ENCODE results near the gene ODF4. TPM values are rescaled to one million over a fixed set of nuclear protein-coding genes. Genes with fewer than 3 reads are reported as not detected.

ODF4 gene
- not detected in 2 replicates for total RNA-seq (2014; rRNA removed; shearing (Covaris generic))

GRCh38 chr17:8339540-8339939, at the start of gene ODF4:
Gene ODF4, plus strand, starts transcription at chr17:8339840. Its CDS starts 212 bp downstream, at chr17:8340052.

GRCh38 chr17:8376271-8377067, 36.8 kb downstream of the ODF4 start, which contains the start of gene KRABD2:
Gene KRABD2, minus strand, starts transcription at chr17:8376704.

GRCh38 chr17:8383143-8383822, 43.6 kb downstream of the ODF4 start, which contains the start of gene RPL26:
Gene RPL26, minus strand, starts transcription at chr17:8383193. Its CDS starts 883 bp downstream, at chr17:8382310.

Small RNAs within 50 kb of the gene (small RNA-seq; reads per million reads assigned to genes)
- gene RF00265, result not detected

Other genes with a start within 250 kb of the ODF4 start
- gene ALOXE3, start 221.3 kb upstream of the ODF4 start, total RNA-seq (2014; rRNA removed; shearing (Covaris generic)), result not detected in 2 replicates
- 0.91 and 1.2 TPM in 2 replicates for gene HES7, start 215.7 kb upstream of the ODF4 start, total RNA-seq (2014; rRNA removed; shearing (Covaris generic))
- 27.1 and 44.5 TPM in 2 replicates for gene PER1, start 187.4 kb upstream of the ODF4 start, total RNA-seq (2014; rRNA removed; shearing (Covaris generic))
- gene VAMP2, start 176.9 kb upstream of the ODF4 start, total RNA-seq (2014; rRNA removed; shearing (Covaris generic)), result 9.0 and 10.5 TPM in 2 replicates
- gene TMEM107, start 163.5 kb upstream of the ODF4 start, total RNA-seq (2014; rRNA removed; shearing (Covaris generic)), result 22.0 and 23.0 TPM in 2 replicates
- 5.3 and 8.0 TPM in 2 replicates for gene BORCS6, start 149.7 kb upstream of the ODF4 start, total RNA-seq (2014; rRNA removed; shearing (Covaris generic))
- 114 and 116 TPM in 2 replicates for gene AURKB, start 129.3 kb upstream of the ODF4 start, total RNA-seq (2014; rRNA removed; shearing (Covaris generic))
- gene CTC1, start 91.8 kb upstream of the ODF4 start, total RNA-seq (2014; rRNA removed; shearing (Covaris generic)), result 9.3 and 9.8 TPM in 2 replicates
- 86.5 and 96.7 TPM in 2 replicates for gene PFAS, start 90.6 kb upstream of the ODF4 start, total RNA-seq (2014; rRNA removed; shearing (Covaris generic))
- 26.8 and 34.2 TPM in 2 replicates for gene RANGRF, start 51.2 kb upstream of the ODF4 start, total RNA-seq (2014; rRNA removed; shearing (Covaris generic))
- gene SLC25A35, start 44.4 kb upstream of the ODF4 start, total RNA-seq (2014; rRNA removed; shearing (Covaris generic)), result 1.9 and 3.1 TPM in 2 replicates
- not detected in 2 replicates for gene ARHGEF15, start 29.6 kb upstream of the ODF4 start, total RNA-seq (2014; rRNA removed; shearing (Covaris generic))
- 4,990 and 5,406 TPM in 2 replicates for gene RPL26, start 43.4 kb downstream of the ODF4 start, total RNA-seq (2014; rRNA removed; shearing (Covaris generic))
- gene RNF222, start 58.0 kb downstream of the ODF4 start, total RNA-seq (2014; rRNA removed; shearing (Covaris generic)), result not detected in 2 replicates
- gene NDEL1, start 96.0 kb downstream of the ODF4 start, total RNA-seq (2014; rRNA removed; shearing (Covaris generic)), result 60.5 and 74.8 TPM in 2 replicates

Data from A375 (cell line).